Tibial artery (tissue), 4 donors: ENCODE data around the gene TCAF2.
"Not testable (repeated sequence)": the region's sequence is repeated elsewhere in the genome, so short reads cannot be mapped to it uniquely, and the experiment has no call there.

ENCODE experiments used
- DNase-seq, 2 donors: peaks; one replicate each; pipeline ENCODE4 v3.0.0-alpha.2; 2019
- H3K27ac ChIP-seq, 2 donors: fragments of 200-600 bp; sonication (generic) in 1 of 2; 1 replicate in 1 of 2; 2 replicates in 1 of 2; pipeline ENCODE4 v1.5.1; 2018 to 2019; ENCODE audit warnings: mild to moderate bottlenecking in 1 of 2
- H3K27me3 ChIP-seq, 2 donors: fragments of 200-600 bp; sonication (generic) in 1 of 2; one replicate each; pipeline versions ENCODE4 v1.5.1 to v1.6.0; 2016 to 2019
- H3K36me3 ChIP-seq, 3 donors: fragments of 200-600 bp; sonication (generic) in 2 of 3; one replicate each; pipeline ENCODE4 v1.5.1; 2016 to 2019; ENCODE audit warnings: mild to moderate bottlenecking in 2 of 3
- H3K4me1 ChIP-seq, 4 donors: fragments of 200-600 bp; sonication (generic) in 2 of 4; 1 replicate in 3 of 4; 2 replicates in 1 of 4; pipeline ENCODE4 v1.5.1; 2016 to 2019
- H3K4me3 ChIP-seq, 2 donors: fragments of 200-600 bp; sonication (generic) in 1 of 2; 1 replicate in 1 of 2; 2 replicates in 1 of 2; pipeline ENCODE4 v1.5.1; 2018 to 2019; ENCODE audit warnings: mild to moderate bottlenecking in 2 of 2
- H3K9me3 ChIP-seq, 3 donors: fragments of 200-600 bp; sonication (generic) in 1 of 3; one replicate each; pipeline ENCODE4 v1.5.1; 2016 to 2019
- intact Hi-C: fragments of 100-400 bp; cut with DNase I; formaldehyde crosslinking; loops from one replicate; pipeline ENCODE4 v1.15.0; 2023; ENCODE audit warnings: low total_unique reads

TCAF2 gene

DNA sequence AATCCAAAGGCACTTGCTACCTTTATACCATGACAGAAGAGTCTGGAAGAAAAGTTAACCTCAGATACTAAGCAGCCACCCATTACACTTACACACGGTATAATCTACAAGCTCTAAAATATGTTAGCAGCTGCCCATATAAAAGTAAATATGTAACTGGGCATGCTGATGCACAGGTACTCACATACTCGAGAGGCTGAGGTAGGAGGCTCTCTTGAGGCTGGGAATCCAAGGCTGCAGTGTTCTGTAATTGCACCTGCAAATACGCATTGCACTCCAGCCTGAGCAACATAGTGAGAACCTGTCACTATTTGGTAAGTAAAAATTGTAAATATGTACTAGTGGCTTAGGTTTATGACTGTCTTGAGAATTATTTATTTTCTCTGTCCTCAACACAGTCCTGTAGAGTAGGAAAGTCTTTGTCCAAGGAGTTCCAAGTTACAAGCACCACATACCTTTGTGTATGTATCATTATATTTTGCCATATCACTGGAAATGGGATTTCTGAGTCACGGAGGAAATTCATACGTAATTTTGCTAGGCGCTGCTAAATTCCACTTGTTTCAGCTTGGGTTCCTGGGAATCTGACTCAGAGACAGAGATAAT lies 12.3 kb downstream of the TCAF2 start:
- H3K27me3 ChIP-seq, intact Hi-C loops, H3K27ac ChIP-seq, H3K9me3 ChIP-seq, H3K4me3 ChIP-seq, H3K4me1 ChIP-seq, DNase-seq, H3K36me3 ChIP-seq: not testable (repeated sequence)

DNA sequence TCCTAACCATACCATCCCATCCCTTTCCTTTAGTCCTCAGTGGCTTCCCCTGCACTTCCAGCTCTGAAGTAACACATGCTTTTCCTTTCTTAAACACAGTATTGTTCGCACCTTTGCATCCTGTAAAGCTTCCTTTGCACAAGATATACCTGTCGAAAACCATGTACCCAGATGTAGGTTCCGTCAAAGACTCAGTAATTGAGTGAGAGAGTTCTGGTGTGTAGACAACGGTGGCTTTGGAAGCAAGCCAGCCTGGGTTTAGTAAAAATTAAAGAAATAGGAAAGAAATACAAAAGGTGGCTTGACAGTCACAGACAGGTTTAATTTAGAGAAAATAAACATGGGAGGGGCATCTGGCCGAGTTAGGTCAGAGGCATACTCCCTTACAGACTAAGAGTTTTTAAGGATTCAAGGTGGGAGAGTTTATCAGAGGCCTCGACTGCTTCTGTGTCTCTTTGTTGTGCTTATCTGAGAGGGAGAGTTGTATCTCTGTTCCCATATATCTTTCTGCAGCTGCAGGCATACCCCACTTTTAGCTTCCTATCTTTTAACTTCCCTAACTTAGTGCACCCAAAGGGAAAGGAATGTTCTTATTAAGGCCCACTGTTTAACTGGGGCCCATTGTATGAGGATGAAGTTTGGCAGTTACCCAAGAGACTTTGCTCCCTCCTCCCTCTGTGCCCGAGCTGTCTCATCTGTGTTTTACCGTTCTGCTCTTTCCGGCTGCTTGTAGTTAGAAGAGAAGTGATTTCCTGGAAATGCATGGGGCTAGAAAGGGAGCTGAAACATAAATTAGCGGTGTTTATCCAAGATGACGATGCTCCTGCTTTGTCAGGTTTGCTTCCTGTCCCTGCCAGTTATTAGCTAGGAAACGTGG lies 14.8 kb downstream of the TCAF2 start:
- H3K27me3 ChIP-seq, H3K4me1 ChIP-seq, DNase-seq, H3K36me3 ChIP-seq, intact Hi-C loops, H3K9me3 ChIP-seq, H3K4me3 ChIP-seq, H3K27ac ChIP-seq: not testable (repeated sequence)

GRCh38 chr7:143639372-143639771 lies 18.6 kb downstream of the TCAF2 start:
- H3K4me1 ChIP-seq, H3K4me3 ChIP-seq, intact Hi-C loops, H3K36me3 ChIP-seq, DNase-seq, H3K27me3 ChIP-seq, H3K27ac ChIP-seq, H3K9me3 ChIP-seq: not testable (repeated sequence)

- H3K4me1 ChIP-seq, H3K36me3 ChIP-seq, H3K27me3 ChIP-seq, H3K27ac ChIP-seq, DNase-seq, intact Hi-C loops, H3K9me3 ChIP-seq, H3K4me3 ChIP-seq: not testable (repeated sequence)
Observed at GRCh38 chr7:143640528-143641189, 19.9 kb downstream of the TCAF2 start.

DNA sequence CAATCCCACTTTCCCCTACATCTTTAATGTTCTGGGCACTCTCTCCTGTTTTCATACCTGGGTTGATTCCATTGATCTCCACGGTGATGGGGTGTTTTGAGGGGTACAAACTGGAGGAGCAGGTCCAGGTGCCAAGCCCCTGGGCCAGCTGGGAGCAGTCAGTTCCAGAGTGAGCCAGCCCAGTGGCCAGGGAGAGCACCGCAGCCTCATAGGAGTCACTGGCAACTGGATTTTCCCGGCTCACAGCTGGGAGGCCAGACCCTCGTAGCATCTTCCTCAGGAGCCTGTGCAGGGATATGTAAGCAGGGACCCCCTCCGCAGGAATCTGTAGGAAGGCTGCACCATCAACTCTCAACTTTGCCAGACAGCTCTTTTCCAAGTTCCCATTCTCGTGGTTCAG lies 25.8 kb downstream of the TCAF2 start:
- H3K4me1 ChIP-seq, H3K9me3 ChIP-seq, intact Hi-C loops, H3K4me3 ChIP-seq, H3K36me3 ChIP-seq, DNase-seq, H3K27ac ChIP-seq, H3K27me3 ChIP-seq: not testable (repeated sequence)

GRCh38 chr7:143649902-143650301 lies 29.1 kb downstream of the TCAF2 start:
- H3K4me3 ChIP-seq, H3K27me3 ChIP-seq, H3K9me3 ChIP-seq, intact Hi-C loops, H3K36me3 ChIP-seq, DNase-seq, H3K4me1 ChIP-seq, H3K27ac ChIP-seq: not testable (repeated sequence)

DNA sequence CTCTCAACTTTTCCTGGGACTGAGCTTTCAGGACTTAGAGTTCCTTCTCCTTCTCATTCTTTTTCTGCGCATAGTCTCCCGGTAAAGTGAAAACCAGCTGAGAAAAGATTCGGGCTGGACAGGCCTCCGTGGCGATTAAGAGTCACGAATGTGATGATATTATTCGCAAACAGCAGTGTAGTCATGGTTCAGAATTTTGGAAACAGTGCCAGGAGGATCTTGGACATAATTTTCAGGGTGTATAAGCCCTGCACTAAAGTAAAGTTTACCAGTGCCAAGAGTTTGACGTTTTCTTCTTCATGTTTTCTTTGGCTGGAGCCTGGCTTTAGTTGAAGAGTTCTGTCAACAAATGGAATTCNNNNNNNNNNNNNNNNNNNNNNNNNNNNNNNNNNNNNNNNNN lies 29.7 kb downstream of the TCAF2 start:
- H3K9me3 ChIP-seq, DNase-seq, intact Hi-C loops, H3K27ac ChIP-seq, H3K36me3 ChIP-seq, H3K4me3 ChIP-seq, H3K27me3 ChIP-seq, H3K4me1 ChIP-seq: not testable (repeated sequence)
